Glomerular endothelial cell (primary cell): ENCODE data around the gene LCK. TPM values are rescaled to one million over a fixed set of nuclear protein-coding genes. Genes with fewer than 3 reads are reported as not detected.
"Not testable (repeated sequence)": the region's sequence is repeated elsewhere in the genome, so short reads cannot be mapped to it uniquely, and the experiment has no call there.

Experiments
- DNase-seq: peaks from one replicate; pipeline ENCODE4 v3.0.0-alpha.2; 2011; ENCODE audit warnings: low read depth, low spot score; ENCODE audit errors: extremely low read depth
- total RNA-seq: library from RNA; depleted of rRNA; stranded (reverse); fragments of >200 nt; gene quantifications from 2 replicates; pipeline ENCODE4 v1.2.3, GENCODE V29; 2015

Gene LCK
- total RNA-seq, 1 donor from 2014 or later: 0.35 TPM

DNA sequence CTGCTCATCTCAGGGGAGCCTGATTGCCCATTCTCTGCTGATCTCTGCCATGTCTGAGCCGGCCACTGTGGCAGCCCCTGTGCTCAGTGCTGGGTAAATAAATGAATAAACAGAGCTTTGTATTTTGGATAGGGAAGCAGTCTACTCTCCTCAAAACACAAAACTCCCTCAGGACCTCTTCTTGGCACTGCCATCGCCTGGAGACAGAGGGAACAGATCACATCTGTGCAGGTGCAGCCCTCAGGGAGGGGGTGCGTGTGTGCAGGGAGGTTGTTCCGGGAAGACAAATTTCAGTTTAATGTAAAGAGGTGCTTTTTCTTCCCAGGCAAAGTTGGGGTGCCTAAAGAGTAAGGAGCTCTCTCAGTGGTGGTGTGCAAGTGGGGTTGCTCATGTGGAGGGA is 11.7 kb upstream of the LCK start:
- no peak for DNase-seq

- DNase-seq: no peak
Measured at GRCh38 chr1:32239790-32240139, 11.3 kb upstream of the LCK start.

DNA sequence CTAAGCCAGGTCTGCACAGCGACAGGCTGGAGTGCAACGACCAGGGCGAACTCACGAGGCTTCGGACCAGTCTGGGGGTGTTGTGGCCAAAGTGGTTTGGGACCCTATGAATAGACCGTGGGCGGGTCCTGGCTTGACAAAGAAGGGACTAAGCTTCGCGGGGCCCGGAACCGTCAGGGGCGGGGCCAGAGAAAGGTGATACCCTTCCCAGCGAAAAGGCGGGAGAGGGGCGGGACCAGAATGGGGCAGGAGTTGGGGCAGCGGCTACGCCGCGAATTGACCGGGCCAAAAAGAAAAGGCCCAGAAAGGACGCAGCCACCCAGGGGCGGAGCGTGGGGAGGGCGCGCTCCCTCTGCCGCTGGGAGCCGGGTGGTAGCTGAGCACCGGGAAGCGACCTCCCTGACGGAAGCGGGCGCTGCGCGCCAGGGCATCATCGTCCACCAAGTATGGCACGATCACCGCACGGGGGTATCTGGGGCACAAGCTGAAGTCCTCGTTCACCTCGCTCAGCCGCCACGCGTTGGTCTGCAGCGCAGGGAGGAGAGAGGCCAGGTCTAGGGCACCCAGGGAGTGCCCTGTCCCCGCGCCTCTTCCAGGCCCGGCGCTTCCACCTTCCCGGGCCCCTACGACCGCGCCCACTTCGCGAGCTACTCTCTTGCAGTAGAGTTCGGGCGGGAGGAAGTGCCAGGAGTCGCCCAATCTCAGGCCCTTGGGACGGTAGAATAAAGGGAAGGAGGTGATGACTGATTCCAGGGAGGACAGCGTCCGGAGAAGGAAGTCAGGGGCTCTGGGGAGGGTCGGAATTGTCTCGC is 10.7 kb upstream of the LCK start:
- DNase-seq: no peak

DNA sequence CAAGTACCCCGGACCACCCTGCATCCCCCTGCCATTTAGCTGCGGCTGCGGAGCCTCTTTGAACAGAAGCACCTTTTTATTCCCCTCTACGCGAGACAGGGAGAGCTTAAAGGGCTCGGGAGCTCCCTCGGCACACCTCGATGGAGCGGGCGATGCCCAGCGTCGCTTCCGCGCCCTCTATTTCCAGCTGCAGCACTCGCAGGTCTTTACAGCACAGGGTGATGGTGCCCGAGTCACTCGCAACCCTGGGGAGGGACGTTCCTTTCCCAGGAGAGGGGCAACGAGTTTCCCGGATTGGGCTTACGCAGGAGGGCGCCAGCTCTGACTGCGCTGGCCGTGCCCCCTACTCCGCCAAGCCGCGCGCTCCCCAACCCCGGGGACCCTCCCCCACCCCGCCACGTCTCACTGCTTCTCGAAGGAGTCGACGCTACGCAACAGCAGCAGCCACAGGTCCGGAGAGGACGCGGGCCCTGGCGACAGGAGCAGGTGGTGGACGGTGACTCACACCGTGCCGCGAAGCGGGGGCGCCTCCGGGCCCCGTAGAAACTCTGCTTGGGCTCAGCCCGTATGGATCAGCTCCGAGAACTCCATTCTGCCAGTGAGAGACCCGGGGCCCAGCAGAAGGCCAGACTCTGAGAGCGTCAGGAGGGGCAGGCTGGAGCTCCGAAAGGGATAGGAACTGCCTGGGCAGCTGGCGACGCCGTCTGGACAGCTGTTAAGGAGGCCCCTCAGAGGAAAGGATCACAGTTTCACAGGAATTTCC is 9.9 kb upstream of the LCK start:
- DNase-seq: no peak

DNA sequence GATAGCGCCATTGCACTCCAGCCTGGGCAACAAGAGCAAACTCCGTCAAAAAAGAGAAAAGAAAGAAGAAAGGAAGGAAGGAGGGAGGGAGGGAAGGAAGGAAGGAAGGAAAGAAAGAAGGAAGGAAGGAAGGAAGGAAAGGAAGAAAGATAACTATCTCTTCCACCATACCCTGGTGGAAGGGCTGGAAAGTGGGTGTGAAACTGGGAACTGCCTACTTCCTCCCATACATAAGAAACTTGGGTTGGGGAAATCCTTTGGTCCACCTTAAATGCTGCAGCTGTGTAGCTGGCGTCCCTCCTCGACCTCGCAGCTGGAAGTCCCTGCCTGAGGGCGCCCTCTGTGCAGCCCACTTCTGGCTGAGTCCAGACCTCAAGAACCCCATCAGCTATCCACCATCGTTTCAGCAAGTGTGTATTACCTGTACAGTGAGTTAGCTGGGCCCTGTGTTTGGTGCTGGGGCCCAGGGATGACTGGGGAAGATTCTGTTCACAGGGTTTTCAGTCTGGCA is 8.7 kb upstream of the LCK start:
- no peak for DNase-seq

- DNase-seq: no peak
Measured at GRCh38 chr1:32246888-32247273, 4.2 kb upstream of the LCK start, which contains the start of gene FAM167B. Gene FAM167B, plus strand, starts transcription at chr1:32247222. Its CDS starts 200 bp downstream, at chr1:32247422.

DNA sequence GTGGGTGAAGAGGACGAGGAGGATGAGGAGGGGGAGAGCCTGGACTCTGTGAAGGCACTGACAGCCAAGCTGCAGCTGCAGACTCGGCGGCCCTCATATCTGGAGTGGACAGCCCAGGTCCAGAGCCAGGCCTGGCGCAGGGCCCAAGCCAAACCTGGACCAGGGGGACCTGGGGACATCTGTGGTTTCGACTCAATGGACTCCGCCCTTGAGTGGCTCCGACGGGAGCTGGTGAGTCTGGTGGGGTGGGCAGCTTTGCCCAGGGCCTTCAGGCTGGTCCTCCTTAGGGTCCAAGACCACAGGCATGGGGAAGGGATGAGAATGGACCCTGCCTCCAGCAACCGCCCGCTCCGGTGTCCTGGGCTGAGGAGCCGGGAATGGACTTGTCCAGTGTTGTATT is 3.6 kb upstream of the LCK start:
- no peak for DNase-seq

- no peak for DNase-seq
Measured at GRCh38 chr1:32247983-32248889, 2.8 kb upstream of the LCK start.

DNA sequence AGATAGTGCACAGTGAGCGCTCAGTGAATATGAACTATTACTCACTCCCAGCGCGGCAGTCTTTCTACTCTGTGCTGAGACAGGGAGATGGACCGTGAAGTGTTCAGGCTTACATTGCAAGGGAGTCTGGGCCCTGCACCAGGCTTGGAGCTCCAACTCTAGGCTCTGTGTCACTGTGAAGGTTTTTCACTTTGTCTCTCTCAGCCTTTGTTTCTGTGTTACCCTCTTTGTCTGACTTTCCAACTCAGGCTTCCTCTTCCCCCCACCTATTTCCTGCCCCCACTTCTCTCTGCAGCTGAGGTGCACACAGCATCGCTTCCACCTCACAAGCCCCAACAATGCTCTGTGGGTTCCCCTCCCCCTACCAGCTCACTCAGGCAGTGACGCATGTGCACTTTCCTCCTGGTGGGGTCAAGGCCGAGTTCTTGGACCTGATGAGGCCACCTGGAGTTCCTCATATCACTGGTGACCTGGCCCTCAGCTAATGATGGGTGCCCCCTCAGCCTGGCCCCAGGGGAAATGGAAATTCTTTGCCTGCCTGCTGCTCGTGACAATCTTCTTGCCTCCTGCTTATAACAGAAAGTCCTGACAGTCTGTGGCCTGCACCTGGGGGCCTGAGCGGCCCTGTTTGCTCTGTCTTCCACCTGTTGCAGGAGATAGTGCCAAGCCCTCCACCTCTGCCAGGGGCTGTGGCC is 1.1 kb upstream of the LCK start:
- DNase-seq: peak; percentile 91

GRCh38 chr1:32255072-32256071 is 4.3 kb downstream of the LCK start:
- no peak for DNase-seq

DNA sequence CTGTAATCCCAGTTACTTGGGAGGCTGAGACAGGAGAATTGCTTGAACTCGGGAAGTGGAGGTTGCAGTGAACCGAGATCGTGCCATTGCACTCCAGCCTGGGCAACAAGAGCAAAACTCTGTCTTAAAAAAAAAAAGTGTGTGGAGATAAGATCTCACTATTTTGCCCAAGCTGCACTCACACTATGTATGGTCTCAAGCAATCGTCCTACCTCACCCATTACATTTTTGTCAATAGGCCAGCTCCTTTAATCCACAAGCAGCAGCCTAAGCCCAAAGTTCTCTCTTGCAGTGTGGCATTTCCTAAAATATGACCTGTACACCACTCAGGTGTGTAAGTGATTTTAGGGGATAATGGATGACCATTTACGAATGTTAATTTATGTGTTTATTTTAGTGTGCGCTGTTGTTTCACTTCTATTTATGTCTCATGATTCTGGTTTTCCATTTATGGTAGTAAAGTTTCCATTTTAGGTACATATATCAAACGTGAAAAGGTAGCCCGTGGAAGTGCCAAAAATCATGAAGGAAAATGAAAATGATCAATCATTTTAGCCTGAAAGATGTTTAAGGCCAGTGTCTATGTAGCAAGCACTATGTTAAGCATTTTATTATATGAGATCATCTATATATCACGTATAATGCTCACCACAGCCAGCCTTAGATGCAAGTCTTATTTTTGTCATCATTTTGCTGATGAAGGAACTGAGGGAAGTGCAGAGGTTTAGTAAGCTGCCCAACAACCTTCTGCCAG is 5.6 kb downstream of the LCK start:
- DNase-seq: no peak

- DNase-seq: no peak
Measured at GRCh38 chr1:32257227-32257508, 6.1 kb downstream of the LCK start.

GRCh38 chr1:32263236-32263593 is 12.2 kb downstream of the LCK start:
- DNase-seq: not testable (repeated sequence)

DNA sequence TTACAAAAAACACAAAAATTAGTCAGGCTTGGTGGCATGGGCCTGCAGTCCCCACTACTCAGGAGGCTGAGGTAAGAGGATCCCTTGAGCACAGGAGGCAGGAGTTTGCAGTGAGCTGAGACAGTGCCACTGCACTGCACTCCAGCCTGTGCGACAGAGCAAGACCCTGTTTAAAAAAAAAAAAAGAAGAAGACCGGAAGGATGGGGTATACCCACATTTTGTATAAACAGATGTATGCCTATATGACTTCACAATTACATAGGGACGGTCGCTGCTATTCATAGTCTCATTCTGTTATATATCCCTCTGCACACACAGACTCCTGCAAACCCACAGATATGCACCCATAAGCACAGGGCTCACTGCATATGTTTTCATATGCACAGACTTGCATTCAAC is 12.7 kb downstream of the LCK start:
- no peak for DNase-seq

GRCh38 chr1:32265846-32266245 is 14.8 kb downstream of the LCK start:
- no peak for DNase-seq

GRCh38 chr1:32266921-32267591 is 16.0 kb downstream of the LCK start:
- peak; percentile 96 for DNase-seq

DNA sequence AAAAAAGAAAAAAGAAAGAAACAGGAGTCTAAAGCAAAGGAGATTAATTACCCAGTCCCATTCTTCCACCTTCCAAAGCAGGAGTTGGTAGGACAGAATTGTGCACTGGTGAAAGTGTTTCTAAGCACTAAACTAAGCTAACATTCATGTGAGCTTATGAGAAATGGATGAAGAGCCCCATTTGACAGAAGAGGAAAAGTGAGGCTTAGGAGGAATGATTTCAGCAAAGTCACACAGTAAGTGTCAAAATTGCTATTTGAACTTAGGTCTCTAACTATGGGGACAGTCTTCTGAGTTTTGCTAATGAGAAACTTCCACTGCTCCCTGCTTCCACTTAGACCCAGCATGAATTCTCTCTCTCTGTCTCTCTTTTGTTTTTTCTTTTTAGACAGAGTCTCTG is 18.7 kb downstream of the LCK start:
- no peak for DNase-seq
